NCI-H510A (cell line): ENCODE results near the gene CDK5RAP3.
"Not testable (repeated sequence)": the region's sequence is repeated elsewhere in the genome, so short reads cannot be mapped to it uniquely, and the experiment has no call there.

ENCODE experiments used
- DNase-seq: peaks from one replicate; lab custom pipeline; 2025; lab: John Stamatoyannopoulos, UW

The CDK5RAP3 gene

DNA sequence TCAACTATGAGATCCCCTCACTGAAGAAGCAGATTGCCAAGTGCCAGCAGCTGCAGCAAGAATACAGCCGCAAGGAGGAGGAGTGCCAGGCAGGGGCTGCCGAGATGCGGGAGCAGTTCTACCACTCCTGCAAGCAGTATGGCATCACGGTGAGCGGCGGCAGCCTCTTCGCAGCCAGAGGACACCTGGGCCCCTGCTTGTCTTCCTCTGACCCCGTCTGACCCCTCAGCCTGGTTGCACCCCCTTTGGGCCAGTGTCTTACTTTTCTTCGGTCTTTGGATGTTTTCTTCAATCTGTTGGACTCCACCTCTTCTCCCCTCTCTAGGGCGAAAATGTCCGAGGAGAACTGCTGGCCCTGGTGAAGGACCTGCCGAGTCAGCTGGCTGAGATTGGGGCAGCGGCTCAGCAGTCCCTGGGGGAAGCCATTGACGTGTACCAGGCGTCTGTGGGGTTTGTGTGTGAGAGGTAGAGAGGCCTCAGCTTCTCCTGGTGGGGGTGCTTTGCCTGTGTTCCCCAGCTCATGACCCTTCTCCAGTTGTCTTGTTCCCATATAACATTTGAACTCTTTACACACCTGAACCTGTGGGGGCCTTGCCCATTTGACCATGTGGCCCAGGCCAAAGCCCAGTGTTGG, 4.4 kb downstream of the CDK5RAP3 start:
- no peak for DNase-seq

- DNase-seq: no peak
Observed at GRCh38 chr17:47975823-47976205, 4.9 kb downstream of the CDK5RAP3 start.

GRCh38 chr17:47978324-47978723, 7.4 kb downstream of the CDK5RAP3 start:
- peak; percentile 38 for DNase-seq

- DNase-seq: peak; percentile 50
Observed at GRCh38 chr17:47980541-47980940, 9.6 kb downstream of the CDK5RAP3 start.

- no peak for DNase-seq
Observed at GRCh38 chr17:47981462-47981861, 10.5 kb downstream of the CDK5RAP3 start.

DNA sequence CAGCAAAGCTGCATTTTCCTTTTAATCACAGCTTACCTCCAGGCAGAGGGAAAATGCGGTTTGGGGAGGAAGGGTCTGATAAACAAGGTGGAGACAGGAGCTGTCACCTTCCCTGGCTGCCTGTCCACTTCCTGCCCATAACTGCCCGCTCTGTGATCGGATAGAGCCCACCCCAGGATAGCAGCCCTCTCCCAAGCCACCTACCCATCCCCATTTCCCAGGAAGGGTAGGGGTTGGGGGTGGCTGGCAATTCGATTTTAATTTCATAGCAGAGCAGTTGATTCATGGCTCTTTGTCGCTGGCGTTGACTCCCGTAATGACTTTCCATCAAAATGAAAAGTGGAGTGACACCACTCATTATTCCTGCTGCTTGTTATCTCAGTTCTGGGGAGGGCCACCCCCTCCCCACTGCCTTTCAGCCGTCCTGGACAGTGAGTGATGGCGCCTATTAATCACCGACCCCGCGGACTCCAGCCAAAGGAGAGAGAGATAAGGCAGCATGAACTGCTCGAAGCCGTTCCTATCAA, 11.2 kb downstream of the CDK5RAP3 start:
- no peak for DNase-seq

DNA sequence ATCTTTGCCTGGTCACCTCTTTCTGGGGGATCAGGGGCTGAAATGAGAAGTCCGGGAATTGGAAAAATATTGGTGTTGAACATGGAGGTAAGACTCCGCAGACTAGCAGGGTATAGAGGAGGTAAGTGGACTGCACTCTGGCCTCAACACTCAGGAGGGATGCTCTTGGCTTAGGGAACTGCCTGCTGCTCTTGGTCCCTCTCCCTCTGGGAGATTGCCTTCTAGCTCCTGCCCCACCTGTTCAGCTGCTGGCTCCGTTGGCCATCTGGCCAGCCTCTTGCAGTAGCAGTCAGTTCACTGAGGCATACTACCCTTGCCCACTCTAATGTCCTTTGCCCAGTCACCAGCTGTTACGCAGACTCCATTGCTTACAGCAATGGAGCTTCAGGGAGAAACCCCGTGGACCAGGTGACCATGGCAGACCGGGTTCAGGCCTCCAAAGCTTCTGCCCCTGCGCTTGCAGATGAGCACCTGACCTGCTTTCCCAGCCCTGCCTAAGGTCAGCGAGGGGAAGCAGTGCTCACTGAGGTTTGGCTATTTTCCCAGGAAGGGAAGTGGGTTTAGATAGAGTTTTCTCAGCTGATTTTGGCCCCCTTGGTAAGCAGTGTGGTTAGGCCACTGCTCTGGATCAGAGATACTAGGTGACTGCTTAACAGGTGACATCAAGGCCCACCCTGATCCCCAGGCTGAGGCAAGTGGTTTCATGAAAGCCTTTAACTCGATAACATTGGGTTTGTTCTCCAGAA, 11.9 kb downstream of the CDK5RAP3 start:
- DNase-seq: no peak

DNA sequence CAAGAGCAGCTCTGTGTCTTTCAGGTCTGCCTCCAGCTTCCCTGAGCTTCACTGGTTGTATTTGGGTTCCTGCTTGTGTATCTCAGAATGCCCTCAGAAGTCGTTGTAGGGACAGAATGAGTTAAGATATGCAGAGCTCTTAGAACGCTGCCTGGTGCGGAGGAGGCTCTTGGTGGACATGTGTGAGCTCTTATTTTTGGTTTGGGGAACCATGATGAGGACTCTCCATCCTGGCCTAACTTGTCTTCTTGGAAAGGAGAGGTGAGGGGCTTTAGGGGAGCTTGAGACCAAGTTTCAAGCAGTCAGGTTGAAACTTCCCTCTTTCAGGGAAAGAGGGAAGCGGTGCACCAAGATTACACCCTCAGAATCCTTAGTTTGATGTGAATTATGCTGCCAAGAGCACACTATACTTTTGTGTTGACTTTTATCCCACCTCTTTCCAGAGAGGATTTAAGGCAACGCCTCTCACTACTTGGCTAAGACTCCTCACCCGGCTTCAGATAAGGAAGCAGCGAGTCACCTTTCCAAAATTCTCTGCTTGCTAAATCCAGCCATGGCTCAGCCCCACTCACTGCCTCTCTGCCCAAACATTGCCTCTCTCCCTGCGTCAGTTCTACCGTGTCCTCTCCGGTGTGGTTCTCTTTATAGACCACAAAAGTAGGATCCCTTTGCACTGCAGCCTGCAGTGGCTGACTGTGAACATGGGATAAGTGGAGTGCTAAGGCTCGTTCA, 12.7 kb downstream of the CDK5RAP3 start:
- no peak for DNase-seq

DNA sequence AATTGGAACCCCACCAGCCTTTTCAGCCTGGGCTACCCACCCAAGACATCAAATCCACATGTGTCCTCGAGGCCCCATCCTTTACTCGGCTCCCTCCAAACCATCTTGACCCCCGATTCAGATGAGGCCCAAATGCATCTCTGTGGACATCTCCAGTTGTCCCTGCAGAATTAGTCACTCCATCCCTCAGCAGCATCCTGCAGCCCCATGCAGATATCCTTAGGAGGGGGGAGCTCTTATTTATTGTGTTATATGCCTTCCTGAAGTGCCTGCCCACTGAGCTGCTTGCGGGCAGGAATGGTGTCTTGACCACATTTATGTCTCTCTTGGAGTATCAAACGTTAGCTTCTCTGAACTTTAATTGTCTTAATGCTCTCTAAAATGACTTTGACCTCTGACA, 15.6 kb downstream of the CDK5RAP3 start:
- DNase-seq: no peak

DNA sequence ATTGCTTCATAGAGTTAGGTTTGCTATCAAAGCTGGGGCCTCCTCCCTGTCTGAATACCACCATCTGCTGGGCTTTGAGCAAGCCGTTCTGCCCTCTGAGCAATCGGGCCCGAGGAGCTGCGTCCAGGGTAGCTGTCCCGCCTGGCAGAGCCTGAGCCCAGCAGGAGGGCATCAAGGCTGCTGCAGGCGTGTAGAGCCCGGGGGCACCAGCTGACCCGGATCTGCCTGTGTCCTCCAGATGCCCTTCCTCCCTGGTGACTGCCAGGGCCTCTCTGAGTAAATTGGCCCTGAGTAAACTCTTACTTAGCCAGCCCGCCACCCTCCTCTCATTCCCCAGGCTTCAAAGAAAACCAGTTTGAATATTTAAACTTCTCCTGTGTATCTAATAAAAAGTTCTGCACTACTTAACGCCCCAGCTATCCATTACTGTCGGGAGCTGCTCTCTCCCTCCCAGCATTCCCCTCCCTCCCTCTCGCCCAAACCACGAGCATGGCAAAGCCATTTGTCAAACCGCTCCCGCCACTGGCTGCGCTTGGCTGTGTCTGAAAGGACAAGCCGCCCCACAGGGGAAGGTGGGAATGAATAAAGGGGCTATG, 16.4 kb downstream of the CDK5RAP3 start:
- peak; percentile 73 for DNase-seq

DNA sequence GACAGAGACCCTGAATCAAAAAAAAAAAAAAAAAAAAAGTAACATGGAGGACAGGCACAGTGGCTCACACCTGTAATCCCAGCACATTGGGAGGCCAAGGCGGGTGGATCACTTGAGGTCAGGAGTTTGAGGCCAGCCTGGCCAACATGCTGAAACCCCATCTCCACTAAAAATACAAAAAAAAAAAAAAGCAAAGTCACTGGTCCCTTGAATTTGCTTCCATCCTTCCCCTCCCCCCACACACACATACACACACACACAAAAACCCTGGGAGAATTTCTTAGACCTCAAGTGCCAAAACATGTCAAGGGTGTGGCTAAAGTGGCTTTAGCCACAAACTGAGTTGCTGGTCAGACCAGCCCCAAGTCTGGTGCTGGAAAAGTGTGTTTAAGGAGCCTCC, 17.5 kb downstream of the CDK5RAP3 start:
- DNase-seq: not testable (repeated sequence)

GRCh38 chr17:47989159-47989558, 18.2 kb downstream of the CDK5RAP3 start:
- no peak for DNase-seq

DNA sequence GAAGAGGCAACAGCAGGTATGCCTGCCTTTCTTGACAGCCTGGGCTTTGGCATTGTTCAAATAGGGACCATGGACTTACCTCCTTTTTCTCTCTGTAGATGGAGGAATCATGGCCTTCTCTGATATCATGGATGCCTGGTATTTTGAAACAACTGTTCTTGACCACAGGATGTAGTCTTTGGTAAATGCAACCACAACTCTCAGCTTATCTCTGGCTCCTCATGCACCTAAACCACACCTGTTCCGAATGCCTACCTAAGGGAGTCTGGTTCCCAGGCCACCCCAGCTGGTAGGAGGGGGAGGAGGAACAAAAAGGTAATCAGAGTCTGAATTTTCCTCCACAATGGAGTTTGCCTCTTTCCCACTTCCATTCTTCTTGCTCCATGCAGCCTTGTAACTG, 18.8 kb downstream of the CDK5RAP3 start:
- DNase-seq: no peak

DNA sequence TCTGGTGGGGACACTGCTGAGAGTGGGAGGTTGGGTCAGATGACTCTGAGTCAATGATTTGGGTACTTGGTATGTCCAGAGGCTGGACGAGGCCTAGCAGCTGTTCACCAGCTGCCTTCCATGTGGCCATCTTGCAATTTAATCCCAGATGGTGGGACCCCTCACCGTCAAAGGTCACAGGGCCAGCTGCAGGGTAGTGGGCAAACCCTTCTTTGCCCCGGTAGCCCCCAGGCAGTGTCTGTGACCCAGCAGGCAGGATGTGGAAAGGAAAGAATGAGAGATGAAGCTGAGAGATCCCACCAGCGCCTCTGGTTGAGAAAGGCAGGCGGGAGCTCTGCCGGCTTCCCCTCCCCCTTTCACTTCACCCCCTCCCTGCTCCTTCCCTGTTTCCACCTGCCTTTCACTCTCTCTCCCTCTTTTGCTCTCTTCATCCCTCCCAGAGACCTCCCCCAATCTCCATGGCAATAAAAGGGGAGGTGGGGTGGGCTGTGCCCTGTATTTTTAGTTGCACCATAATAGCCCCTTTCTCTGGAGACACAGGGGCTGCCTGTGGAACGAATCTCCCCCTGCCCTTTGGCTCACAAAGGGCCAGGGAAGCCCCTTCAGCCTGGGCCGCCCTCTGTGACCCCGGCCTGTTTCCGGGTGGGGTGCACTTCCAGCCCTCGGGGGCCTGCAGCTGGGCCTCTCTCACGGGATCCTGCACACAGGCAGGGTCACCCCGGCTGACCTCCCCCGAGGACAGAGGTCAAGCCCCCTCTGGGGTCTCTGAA, 20.2 kb downstream of the CDK5RAP3 start:
- no peak for DNase-seq

GRCh38 chr17:47992216-47992615, 21.3 kb downstream of the CDK5RAP3 start:
- DNase-seq: no peak

DNA sequence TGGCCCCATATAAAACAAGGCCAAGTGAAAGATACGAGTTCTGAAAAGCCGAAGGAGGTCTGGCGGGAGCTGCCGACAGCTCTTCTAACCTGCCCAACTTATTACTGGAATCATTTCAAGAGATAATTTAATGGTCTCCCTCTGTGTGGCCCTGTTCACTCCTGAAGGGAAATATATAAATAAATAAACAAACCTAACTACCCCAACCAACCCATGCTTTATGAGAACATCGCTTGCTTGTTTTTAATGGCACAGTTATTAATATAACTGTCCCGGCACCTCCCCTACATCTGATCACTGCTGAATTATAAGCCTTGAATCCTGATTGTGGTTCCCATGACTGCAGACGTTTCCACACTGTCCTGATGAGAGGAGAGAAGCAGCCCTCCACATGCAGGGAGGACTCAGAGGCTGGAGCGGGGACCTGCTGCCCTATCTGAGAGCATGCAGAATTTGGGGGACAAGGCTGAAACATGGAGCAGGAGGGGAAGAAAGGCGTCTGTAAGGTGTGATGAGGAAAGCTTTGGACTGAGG, 22.2 kb downstream of the CDK5RAP3 start:
- no peak for DNase-seq

- DNase-seq: no peak
Observed at GRCh38 chr17:47993964-47994363, 23.1 kb downstream of the CDK5RAP3 start.

- DNase-seq: no peak
Observed at GRCh38 chr17:47994724-47995123, 23.8 kb downstream of the CDK5RAP3 start.

DNA sequence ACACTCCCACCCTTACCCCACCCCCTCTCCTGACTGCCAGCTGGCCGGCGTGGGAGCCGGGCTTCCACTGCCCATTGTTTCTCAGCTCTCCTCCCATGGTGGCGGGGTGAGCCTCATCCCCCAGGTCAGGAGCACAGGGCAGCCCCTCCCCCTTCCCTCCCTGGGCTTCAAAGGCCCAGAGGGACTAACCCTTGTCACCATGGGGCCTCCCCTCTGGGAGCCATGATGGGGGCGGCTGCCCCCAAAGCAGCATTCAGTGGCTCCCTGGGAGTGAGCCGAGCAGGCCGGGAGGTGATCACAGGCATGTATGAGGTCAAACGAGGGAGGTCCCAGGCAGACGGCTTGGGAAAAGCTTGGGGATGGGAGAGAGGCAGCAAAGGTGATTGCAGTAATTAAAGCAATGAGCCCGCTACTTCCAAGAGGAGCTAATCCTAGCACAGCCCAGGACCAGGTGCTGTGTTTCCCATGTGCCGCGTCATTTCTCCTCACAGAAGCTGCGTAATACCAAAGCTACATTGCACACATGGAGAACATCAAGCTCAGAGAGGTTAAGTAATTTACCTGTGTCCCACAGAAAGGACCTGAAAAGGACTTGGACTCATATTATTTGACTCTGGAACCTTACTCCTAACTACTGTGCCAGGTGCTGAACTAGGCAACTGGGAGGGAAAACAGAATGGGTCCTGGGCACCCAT, 24.5 kb downstream of the CDK5RAP3 start:
- DNase-seq: no peak

DNA sequence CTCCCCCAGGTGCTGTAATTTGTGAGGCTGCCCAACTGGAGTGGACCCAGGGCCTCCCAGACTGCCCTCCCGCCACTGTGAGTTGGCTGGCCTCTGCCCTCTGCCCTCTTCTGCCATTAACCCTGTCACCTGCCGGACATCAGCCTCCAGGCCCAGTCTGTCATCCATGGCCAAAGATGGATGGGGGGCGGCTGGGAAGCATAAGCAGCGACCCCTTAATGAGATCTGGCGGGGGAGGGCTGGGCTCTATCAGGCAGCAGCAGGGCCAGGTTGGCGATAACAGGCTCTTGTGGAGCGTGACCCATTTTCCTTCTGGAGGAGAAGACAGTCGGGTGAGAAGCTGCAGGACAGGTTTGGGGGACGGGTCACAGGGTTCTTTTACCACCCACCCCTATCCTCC, 25.3 kb downstream of the CDK5RAP3 start:
- no peak for DNase-seq

DNA sequence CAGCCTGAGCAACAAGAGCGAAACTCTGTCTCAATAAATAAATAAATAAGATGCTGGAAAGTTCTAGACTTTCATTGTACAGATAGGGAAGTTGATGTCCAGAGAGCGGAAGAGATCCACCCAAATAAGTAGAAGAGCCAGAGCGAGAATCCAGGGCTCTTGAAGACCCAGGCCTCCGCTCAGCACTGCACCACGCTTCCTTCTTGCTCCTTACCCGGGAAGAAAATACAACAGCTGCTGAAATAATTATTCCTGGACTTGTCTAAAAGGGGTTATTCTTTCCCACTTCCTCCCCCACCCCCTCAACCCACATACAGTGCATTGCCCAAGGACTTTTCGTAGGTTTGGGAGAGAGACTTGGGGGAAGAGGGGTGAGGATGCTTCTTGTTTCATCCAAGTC, 26.7 kb downstream of the CDK5RAP3 start:
- DNase-seq: no peak
